ENCODE measurements around the gene NRDE2. TPM values are rescaled to one million over a fixed set of nuclear protein-coding genes. Genes with fewer than 3 reads are reported as not detected.
A peak's percentile ranks its signal among the peaks of the same experiment; 100 is the strongest.
"Not testable (repeated sequence)": the region's sequence is repeated elsewhere in the genome, so short reads cannot be mapped to it uniquely, and the experiment has no call there.

Gene NRDE2
- total RNA-seq, 1 experiment from 2014 or later = 8.6 TPM

GRCh38 chr14:90355540-90356518 lies 24.1 kb upstream of the NRDE2 start:
- no peaks in the 10 kb centered on the region for H3K36me3 ChIP-seq
- no peaks in the 10 kb centered on the region for H3K9me3 ChIP-seq (replicated peaks)
- DNase-seq (ENCODE audit: low read depth in 1 of 2, low spot score in 2 of 2) = no peak
- no peak overlapping the region for H3K27ac ChIP-seq
- no peaks in the 10 kb centered on the region for H3K4me1 ChIP-seq (replicated peaks)
- no peak overlapping the region for H3K4me3 ChIP-seq
- no peaks in the 10 kb centered on the region for H3K27me3 ChIP-seq (replicated peaks)

- Histone ChIP-seq H3K27me3 (replicated peaks) (no peaks in the 10 kb centered on the region), H3K4me1 (replicated peaks) (no peaks in the 10 kb centered on the region), H3K9me3 (replicated peaks) (no peaks in the 10 kb centered on the region), H3K4me3 (no peak overlapping the region), H3K27ac (no peak overlapping the region), H3K36me3 (no peaks in the 10 kb centered on the region)
- DNase-seq (ENCODE audit: low read depth in 1 of 2, low spot score in 2 of 2) = no peak
These were observed 23.0 kb upstream of the NRDE2 start for GRCh38 chr14:90354551-90355298.

- H3K27me3 ChIP-seq (replicated peaks) = no peaks in the 10 kb centered on the region
- H3K9me3 ChIP-seq (replicated peaks) = no peaks in the 10 kb centered on the region
- no peak overlapping the region for H3K27ac ChIP-seq
- H3K4me3 ChIP-seq = no peak overlapping the region
- no peak for DNase-seq (ENCODE audit: low read depth in 1 of 2, low spot score in 2 of 2)
- H3K36me3 ChIP-seq = no peaks in the 10 kb centered on the region
- no peaks in the 10 kb centered on the region for H3K4me1 ChIP-seq (replicated peaks)
These were observed 18.0 kb upstream of the NRDE2 start for GRCh38 chr14:90349739-90350138.

- H3K9me3 ChIP-seq (replicated peaks) = no peaks in the 10 kb centered on the region
- DNase-seq (ENCODE audit: low read depth in 1 of 2, low spot score in 2 of 2) = no peak
- no peaks in the 10 kb centered on the region for H3K27me3 ChIP-seq (replicated peaks)
- H3K36me3 ChIP-seq = no peaks in the 10 kb centered on the region
- H3K4me3 ChIP-seq = no peak overlapping the region
- H3K4me1 ChIP-seq (replicated peaks) = no peaks in the 10 kb centered on the region
- H3K27ac ChIP-seq = no peak overlapping the region
These were observed 16.5 kb upstream of the NRDE2 start for GRCh38 chr14:90348270-90348669.

- Histone ChIP-seq H3K36me3 (no peaks in the 10 kb centered on the region), H3K27me3 (replicated peaks) (no peaks in the 10 kb centered on the region)
- DNase-seq (ENCODE audit: low read depth in 1 of 2, low spot score in 2 of 2) = no peak
These were observed 13.5 kb upstream of the NRDE2 start for GRCh38 chr14:90345239-90345557.

GRCh38 chr14:90344331-90345238 lies 12.8 kb upstream of the NRDE2 start:
- no peak overlapping the region for H3K4me3 ChIP-seq
- no peaks in the 10 kb centered on the region for H3K9me3 ChIP-seq (replicated peaks)
- H3K27ac ChIP-seq = no peak overlapping the region
- no peaks in the 10 kb centered on the region for H3K27me3 ChIP-seq (replicated peaks)
- H3K4me1 ChIP-seq (replicated peaks) = no peaks in the 10 kb centered on the region
- no peaks in the 10 kb centered on the region for H3K36me3 ChIP-seq
- no peak for DNase-seq (ENCODE audit: low read depth in 1 of 2, low spot score in 2 of 2)

More at GRCh38 chr14:90345239-90345557, 13.5 kb upstream of the NRDE2 start:
- Histone ChIP-seq H3K4me3 (no peak overlapping the region), H3K27ac (no peak overlapping the region), H3K4me1 (replicated peaks) (no peaks in the 10 kb centered on the region), H3K9me3 (replicated peaks) (no peaks in the 10 kb centered on the region)

GRCh38 chr14:90342327-90342726 lies 10.6 kb upstream of the NRDE2 start:
- H3K4me3 ChIP-seq = no peak overlapping the region
- H3K9me3 ChIP-seq (replicated peaks) = no peaks in the 10 kb centered on the region
- no peak overlapping the region for H3K27ac ChIP-seq
- H3K4me1 ChIP-seq (replicated peaks) = no peaks in the 10 kb centered on the region
- no peaks in the 10 kb centered on the region for H3K36me3 ChIP-seq
- DNase-seq (ENCODE audit: low read depth in 1 of 2, low spot score in 2 of 2) = no peak
- peaks cover 5% of the 10 kb centered on the region for H3K27me3 ChIP-seq (replicated peaks)

- H3K27ac ChIP-seq = no peak overlapping the region
- H3K9me3 ChIP-seq (replicated peaks) = no peaks in the 10 kb centered on the region
- H3K4me3 ChIP-seq = no peak overlapping the region
- no peaks in the 10 kb centered on the region for H3K36me3 ChIP-seq
- peaks cover 11% of the 10 kb centered on the region for H3K27me3 ChIP-seq (replicated peaks)
- no peaks in the 10 kb centered on the region for H3K4me1 ChIP-seq (replicated peaks)
- DNase-seq (ENCODE audit: low read depth in 1 of 2, low spot score in 2 of 2) = no peak
These were observed 10.0 kb upstream of the NRDE2 start for GRCh38 chr14:90341784-90342183.

GRCh38 chr14:90341232-90341631 lies 9.5 kb upstream of the NRDE2 start:
- H3K4me1 ChIP-seq (replicated peaks); H3K4me3 ChIP-seq; H3K9me3 ChIP-seq (replicated peaks); DNase-seq (ENCODE audit: low read depth in 1 of 2, low spot score in 2 of 2); H3K27ac ChIP-seq; H3K36me3 ChIP-seq: not testable (repeated sequence)
- H3K27me3 ChIP-seq (replicated peaks) = peaks cover 13% of the 10 kb centered on the region

GRCh38 chr14:90336985-90337384 lies 5.2 kb upstream of the NRDE2 start:
- no peaks in the 10 kb centered on the region for H3K36me3 ChIP-seq
- no peaks in the 10 kb centered on the region for H3K4me1 ChIP-seq (replicated peaks)
- H3K4me3 ChIP-seq = no peak overlapping the region
- peaks cover 21% of the 10 kb centered on the region for H3K27me3 ChIP-seq (replicated peaks)
- DNase-seq (ENCODE audit: low read depth in 1 of 2, low spot score in 2 of 2) = no peak
- no peak overlapping the region for H3K27ac ChIP-seq
- no peaks in the 10 kb centered on the region for H3K9me3 ChIP-seq (replicated peaks)

- Histone ChIP-seq H3K36me3 (no peaks in the 10 kb centered on the region), H3K4me3 (no peak overlapping the region), H3K27me3 (replicated peaks) (peaks cover 21% of the 10 kb centered on the region), H3K9me3 (replicated peaks) (no peaks in the 10 kb centered on the region), H3K27ac (no peak overlapping the region), H3K4me1 (replicated peaks) (no peaks in the 10 kb centered on the region)
- no peak for DNase-seq (ENCODE audit: low read depth in 1 of 2, low spot score in 2 of 2)
These were observed 4.7 kb upstream of the NRDE2 start for GRCh38 chr14:90336401-90336800.

GRCh38 chr14:90332271-90332584 lies 487 bp upstream of the NRDE2 start:
- 0 out of 2 replicates have a peak overlapping the region, but pooled peaks have one; percentile 15 for H3K27ac ChIP-seq

More at GRCh38 chr14:90332271-90332584, 487 bp upstream of the NRDE2 start:
- no peaks in the 10 kb centered on the region; the same call in 1 of the 2 replicates for H3K4me1 ChIP-seq (replicated peaks)
- H3K36me3 ChIP-seq = no peaks in the 10 kb centered on the region
- peaks cover 15% of the 10 kb centered on the region for H3K27me3 ChIP-seq (replicated peaks)
- no peaks in the 10 kb centered on the region for H3K9me3 ChIP-seq (replicated peaks)
- DNase-seq (ENCODE audit: low read depth in 1 of 2, low spot score in 2 of 2) = no peak
- H3K4me3 ChIP-seq = peak overlapping the region; percentile 59
